Stimulated activated CD4-positive, alpha-beta T cell treated with anti-CD3 and anti-CD28 coated beads, Interleukin-4, amount 100 ng/mL, for 48 hours (primary cell): ENCODE measurements around the gene PRDM16.
A peak's percentile ranks its signal among the peaks of the same experiment; 100 is the strongest.

ENCODE experiments used
- DNase-seq, 2 donors: peaks; one replicate each; pipeline ENCODE4 v3.0.0-alpha.2; 2020; ENCODE audit warnings: low read depth in 2 of 2

The PRDM16 gene

GRCh38 chr1:3298197-3298596 is 229.2 kb downstream of the PRDM16 start:
- no peak for DNase-seq

DNA sequence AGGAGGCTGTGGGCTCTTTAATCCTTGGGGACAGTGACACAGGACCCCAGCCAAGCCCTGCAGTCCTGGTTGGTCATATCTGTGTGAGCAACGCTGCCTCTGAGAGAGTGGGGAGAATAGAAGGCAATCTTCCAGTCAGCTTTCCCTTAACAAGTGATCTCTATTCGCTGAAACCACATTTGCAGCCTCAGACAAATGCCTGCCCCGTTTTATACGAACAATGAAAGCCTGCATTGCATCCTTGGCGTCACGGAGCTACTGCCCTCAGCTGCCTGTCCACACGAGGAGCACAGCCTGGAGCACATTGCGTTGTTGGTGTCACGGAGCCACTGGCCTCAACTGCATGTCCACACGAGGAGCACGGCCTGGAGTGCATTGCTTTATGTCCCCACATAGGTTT is 235.2 kb downstream of the PRDM16 start:
- no peak for DNase-seq

DNA sequence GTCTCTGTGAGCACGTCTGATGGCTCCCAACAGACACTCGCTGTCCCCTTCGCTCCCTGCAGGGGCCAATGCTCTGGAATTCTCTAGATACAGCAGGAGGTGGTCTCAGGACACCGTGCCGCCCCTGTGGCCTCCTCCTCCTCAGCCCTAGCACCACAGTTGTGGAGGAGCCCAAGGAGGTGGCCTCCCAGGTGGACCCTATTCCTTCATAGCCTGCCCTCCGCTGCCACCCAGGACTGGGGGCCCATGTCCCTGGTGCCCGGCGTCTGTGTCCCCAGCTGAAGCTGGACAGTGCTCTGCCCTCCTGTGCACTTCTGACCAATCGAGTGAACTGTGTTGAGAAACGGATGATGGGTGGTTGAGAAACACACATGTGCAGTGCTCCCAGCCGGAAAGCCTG is 235.7 kb downstream of the PRDM16 start:
- DNase-seq = no peak

- no peak for DNase-seq
Measured at GRCh38 chr1:3305156-3305555, 236.2 kb downstream of the PRDM16 start.

GRCh38 chr1:3306583-3307291 is 237.7 kb downstream of the PRDM16 start:
- no peak for DNase-seq

DNA sequence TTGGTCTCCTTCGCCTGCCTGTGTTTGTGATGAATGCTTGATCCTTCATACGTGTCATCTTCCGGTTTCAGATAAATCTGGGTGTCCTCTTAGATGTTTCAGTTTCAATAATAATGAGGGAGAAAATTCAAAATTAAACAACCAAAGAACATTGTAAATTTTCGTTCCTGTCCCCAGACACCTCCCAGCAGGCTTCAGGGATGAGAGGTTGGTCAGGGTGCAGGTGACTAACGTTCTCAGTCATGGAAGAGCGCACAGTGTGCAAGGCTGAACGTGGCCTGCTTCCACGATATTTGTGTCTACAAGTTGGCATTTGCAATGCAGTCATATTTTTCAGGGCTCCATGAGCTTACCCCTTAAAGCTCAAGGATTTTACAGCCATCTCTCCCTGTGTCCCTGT is 238.4 kb downstream of the PRDM16 start:
- no peak for DNase-seq

DNA sequence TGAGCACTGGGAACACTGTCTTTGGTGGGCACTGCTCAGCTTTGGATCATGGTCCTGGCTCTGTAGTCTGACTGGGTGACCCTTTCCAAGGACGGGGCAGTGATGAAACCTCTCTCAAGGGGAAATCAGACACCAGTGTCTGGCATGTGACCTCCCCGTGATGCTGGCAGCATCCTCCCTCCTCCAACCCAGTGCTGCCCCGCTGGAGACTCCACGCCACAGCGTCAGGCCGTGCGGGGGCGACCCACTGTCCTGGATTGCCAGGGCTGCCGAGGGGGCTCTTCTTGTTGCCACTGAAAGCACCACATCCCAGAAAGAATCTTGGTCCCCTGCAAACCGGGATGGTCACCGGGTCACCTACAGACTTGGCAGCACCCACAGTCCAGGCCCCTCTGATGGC is 239.1 kb downstream of the PRDM16 start:
- no peak for DNase-seq

- no peak for DNase-seq
Measured at GRCh38 chr1:3310718-3311400, 241.9 kb downstream of the PRDM16 start.

GRCh38 chr1:3311711-3312110 is 242.7 kb downstream of the PRDM16 start:
- DNase-seq = no peak

DNA sequence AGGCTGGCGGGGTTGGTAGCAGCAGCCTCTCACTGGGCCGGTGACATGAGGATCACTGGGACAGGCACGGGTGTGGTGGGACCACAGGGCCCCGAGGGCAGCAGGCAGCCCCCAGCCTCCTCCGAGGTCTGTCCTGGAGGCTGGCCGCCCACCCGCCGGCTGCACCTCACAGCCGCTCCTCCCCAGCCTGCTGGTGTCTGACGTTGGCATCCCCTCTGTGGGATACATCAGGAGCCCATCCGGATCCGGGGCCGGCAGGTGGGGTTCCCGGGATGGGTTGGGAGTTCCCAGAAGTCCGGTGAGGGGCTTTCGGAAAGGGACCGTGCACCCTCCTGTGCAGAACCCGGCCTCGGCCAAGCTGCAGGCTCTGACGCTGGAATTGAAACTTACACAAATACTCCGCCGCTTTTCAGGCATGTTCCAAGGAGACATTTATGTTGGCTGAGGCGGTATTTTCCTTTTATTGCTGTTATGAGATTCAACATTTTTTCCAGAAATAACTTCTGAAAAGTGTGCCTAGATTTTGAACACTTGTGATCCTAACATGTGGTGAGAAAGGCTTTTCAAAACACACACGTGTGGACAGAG is 243.4 kb downstream of the PRDM16 start:
- DNase-seq = no peak

DNA sequence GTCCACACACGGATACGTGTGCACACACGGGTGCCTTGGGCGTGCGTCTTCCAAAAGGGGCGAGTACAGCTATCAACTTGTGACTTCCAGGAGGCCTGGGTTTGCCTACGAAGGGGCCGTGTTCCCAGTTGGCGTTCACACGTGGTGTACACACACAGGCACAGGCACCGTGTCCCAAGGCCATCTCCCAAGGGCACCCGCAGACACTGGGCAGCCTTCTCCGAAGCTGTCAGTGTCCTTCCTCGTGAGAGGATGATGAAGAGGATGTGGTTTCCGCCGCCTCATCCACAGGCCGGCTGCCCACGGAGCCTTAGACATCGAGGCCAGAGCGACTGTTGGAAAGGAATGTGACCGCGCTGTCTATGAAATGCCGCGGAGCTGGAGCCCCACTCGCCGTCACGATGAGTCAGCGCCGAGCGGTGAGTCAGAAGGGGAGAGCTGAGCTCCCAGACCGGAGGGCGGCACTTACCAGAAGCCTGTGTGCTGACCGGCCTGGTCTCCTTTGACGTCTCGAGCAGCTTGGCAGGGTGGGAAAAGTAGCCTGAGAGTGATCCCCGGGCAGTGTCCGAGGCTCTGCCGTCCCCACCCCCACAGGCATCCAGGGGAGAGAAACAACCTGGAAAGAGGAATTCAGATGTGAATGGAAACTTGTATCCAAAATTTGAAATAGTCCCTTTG is 244.0 kb downstream of the PRDM16 start:
- peak; percentile 62 for DNase-seq

- DNase-seq = no peak
Measured at GRCh38 chr1:3313576-3313950, 244.6 kb downstream of the PRDM16 start.

DNA sequence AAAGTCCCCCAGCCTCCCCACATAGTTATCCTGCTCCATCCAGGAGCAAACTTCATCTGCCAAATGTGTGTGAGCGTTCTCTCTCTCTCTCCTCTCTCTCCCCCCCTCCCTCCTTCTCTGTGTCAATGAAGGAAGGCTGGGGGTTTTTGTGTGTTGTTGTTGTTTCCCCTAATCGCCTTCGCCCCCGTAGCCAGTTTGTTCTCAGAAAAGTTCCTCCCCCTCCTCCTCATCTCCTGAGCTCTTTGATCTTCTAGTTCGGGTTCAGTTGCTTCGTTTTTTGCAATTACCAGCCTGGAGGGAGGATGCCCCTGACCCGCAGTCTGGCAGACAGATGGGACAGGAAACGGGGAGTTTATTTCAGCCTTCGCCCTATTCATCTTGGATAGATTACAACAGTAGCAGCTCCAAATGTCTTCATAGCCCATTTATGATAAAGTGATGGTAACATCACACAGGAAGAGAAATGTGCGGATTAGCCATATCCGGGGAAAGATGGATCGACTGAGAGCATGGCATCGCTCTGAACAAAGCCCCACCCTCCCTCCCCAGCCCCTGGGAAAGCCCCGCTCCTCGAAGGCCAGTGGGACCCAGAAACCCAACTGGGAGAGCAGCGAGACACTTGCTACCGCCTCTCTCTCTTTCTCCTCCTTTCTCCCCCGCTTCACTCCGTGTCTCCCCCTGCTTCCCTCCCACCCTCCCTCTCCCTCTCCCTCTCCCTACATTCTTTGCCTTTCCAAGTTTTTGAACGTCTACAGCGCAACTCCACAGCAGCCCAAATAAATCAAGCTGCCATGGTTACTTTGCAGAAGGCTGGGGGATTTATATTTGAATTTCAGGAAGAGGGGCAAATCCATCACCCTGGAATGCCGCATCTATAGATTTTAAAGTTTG is 245.7 kb downstream of the PRDM16 start:
- no peak for DNase-seq

GRCh38 chr1:3315399-3316339 is 246.7 kb downstream of the PRDM16 start:
- no peak for DNase-seq

- DNase-seq = no peak
Measured at GRCh38 chr1:3316340-3316943, 247.4 kb downstream of the PRDM16 start.

GRCh38 chr1:3317456-3317855 is 248.5 kb downstream of the PRDM16 start:
- no peak for DNase-seq

GRCh38 chr1:3318329-3318728 is 249.3 kb downstream of the PRDM16 start:
- DNase-seq = no peak

DNA sequence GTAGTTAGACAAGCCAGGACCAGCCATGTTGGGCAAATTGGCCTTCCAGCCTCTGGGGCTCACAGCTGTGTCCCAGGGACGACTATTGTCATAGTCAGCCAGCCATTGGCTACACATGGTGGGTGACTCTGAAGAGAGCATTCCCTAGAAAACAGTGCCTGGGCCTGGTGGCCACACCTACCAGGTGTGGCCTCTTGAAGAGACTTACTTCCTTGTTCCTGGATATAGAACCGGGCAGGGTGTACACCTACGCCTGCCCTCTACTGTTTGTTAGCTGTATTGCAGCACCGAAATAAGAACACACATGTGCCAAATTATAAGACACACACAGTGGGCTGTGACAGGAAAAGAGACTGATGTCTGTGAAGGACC is 250.9 kb downstream of the PRDM16 start:
- DNase-seq = peak; percentile 26 to 32

DNA sequence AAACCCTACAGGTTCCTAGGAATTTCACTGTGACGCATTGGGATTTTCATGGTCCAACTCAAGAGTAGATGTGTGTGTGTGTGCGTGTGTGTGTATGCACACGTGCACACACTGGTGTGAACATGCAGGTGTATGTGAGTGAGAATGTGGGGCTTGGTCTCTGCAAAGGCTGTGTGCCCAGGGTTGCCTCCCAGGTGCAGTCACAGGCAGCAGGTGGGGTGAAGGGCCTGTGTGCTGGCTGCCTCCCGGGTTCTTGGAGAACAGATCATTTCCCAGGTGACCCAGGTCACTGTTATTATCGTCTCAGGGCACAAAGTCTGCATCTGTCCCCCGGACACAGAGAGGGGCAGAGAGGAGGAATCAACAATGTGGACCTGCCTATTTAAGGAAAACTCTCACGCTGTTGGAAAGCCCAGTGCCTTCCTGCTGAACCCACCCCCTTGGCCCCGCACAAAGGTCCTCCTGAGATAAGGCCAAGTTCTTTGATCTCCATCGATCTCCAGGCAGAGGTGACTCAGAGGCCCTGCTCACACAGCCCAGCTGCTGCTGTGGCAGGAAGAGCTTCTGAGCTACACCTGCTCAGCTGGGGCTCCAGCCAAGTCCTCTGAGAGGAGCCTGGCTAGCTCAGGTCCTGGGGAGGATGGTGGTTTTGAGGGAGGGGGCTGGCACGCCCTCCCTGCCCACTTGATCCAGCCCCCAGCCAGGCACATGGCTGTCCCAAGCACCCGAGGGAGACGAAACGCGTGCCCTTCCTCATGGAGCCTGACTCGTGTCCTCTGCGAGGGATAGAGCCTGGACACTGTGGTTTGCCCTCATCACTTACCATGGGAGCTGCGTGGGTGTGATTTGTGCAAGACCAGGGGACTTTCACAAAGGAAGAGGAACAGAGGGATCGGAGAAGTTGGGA is 251.5 kb downstream of the PRDM16 start:
- DNase-seq = no peak
